IPS DF 4.7 (cell line): ENCODE data around the gene PGM5.
A peak's percentile ranks its signal among the peaks of the same experiment; 100 is the strongest.
"Not testable (repeated sequence)": the region's sequence is repeated elsewhere in the genome, so short reads cannot be mapped to it uniquely, and the experiment has no call there.

ENCODE experiments used
- DNase-seq: peaks from one replicate; pipeline ENCODE4 v3.0.0-alpha.2; 2013; ENCODE audit warnings: low spot score; ENCODE audit errors: extremely low read depth

Gene PGM5

DNA sequence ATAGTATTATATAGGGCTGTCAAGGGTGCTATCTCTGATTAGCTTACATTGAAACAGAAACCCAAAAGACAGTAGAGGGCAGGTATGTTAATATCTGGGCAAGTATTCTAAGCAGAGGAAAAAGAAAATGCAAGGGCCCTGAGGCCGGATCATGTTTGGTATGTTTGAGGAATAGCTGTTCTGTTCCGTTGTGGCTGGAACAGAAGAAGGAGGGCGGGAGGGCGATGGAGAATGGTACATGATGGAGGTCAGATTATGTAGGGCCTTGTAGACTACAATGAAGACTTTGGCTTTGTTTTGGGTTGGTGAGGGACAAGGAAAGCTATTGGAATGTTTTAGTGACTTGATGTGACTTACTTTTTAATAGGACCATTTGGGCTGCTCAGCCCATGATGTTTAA is 19.4 kb downstream of the PGM5 start:
- not testable (repeated sequence) for DNase-seq

DNA sequence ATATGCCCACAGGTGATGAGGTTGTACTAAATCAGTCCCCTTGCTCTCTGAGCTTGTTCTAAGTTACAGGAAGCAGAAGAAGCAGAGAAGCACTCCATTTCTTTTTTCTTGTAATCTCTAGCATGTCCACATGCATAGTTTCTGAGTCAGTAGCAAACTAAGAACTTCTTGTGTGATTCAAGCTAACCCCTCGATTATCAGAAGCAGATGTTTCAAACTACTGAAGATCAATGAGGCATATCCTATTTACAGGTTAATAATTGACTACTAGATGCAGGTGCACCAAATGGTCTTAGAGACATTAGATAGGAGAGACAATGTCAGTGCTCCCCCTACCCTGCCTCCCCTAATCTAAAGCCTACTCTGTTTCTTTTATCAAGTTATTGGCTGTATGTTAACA is 21.3 kb downstream of the PGM5 start:
- not testable (repeated sequence) for DNase-seq

DNA sequence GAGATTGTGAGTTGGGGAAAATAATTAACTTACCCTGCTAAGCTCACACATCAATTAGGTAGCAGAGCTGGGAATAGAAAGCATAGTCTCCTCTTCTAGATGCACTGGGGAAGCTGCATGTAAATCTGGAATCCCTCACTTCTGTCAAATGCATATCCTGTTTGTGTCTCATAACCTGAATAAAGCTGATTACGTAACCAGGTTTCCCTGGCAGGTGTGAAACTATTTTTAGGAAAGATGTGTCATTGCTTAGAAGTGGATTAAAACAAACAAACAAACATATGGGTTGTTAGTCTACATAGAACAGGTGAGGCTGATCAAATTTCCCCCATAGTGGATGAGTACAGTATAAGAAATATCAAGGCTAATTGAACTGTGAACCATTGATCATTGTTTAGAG is 27.5 kb downstream of the PGM5 start:
- DNase-seq, result not testable (repeated sequence)

DNA sequence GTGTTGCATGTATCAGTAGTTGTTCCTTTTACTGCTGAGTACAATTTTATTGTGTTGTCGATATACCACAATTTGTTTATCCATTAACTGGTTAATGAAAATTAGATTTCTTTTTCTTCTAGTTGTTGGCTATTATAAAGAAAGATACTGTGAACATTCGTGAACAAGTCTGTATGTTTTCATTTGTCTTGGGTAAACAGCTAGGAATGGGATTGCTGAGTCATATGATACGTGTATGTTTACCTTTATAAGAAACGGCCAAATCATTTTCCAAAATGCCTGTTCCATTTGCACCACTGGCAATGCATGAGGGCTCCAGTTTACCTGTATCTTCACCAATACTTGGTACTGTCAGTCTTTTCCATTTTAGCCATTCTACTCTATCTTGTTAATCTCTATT is 33.1 kb downstream of the PGM5 start:
- not testable (repeated sequence) for DNase-seq

DNA sequence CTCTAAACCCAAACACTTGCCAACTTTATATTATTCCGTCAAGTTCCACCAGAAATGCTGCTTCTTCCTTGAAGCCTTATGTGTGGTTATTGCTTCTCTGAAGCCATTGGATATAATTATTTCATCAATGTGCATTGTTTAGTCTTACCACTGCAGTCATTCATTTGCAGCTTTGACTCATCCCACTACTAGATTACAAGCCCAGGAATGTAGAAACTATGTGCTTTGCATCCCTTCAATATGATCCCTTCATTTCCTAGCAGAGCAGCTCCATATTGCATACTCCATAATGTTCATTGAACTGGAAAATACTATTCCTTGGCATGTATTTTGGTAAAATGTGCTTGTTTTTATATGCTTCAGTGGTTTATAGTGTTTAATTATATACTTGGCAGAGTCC is 34.3 kb downstream of the PGM5 start:
- DNase-seq, result not testable (repeated sequence)

DNA sequence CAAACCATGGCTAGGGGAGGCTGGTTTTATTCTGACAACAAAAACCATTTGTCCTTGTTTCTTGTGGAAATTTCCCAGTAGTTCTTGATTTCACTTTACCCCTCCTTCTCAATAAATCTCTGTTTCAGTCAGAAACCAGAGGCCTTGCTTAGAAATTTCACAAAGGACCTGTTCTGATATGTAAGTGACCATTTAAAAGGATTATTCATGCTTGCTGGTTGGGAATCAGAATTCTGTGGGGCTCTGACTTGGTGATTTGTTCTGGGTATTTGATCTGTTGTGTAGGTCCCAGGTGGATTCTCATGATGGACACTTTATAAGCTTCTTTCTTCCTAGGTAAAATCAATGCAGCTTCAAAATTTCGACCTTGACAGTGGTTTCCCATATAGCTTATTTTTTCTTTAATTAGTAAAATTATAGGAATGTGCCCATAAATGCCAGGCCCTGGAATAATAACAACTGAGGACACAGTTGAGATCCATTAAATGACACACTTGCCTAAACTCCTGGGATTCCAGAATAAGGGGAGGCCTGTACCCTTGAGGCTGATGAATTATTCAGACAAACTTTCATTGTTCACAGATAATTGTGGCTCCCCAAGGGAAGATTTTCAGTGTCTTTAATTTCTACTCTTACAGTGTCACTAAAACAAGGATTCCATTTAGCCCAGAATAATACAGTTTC is 40.1 kb downstream of the PGM5 start:
- DNase-seq, result not testable (repeated sequence)

DNA sequence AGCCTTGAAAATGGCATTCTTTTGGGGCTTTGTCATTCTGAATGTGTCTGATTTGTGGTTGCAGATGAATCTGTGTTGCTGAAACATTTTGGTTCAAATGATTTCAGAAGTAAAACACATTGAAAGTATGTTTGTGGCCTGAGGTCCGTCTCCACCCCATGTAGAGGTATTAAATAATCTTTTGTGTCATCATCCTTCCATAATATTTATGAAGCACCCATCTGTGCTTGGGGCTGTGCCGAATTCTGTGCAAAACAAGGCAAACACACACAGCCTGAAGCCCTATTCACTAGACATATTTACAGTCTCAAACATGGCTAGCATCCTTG is 40.6 kb downstream of the PGM5 start:
- DNase-seq, result not testable (repeated sequence)

DNA sequence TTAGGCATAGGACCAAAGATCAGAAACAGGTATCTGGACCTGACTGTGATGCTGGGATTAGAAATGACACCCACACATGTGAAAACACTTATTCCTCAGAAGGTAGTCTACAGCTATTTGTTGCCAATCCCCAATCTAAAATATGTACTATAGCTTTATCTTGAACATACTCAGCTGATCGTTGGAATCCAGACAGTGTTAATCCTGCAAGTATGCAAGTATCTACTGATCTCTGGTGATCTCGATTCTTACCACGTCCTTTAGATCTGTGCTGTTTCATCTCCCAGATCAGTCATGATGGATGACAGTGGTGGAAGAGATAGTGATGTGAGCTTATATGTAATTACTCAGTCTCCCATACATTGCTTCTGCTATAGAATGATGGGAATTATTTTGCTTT is 41.4 kb downstream of the PGM5 start:
- DNase-seq, result not testable (repeated sequence)

DNA sequence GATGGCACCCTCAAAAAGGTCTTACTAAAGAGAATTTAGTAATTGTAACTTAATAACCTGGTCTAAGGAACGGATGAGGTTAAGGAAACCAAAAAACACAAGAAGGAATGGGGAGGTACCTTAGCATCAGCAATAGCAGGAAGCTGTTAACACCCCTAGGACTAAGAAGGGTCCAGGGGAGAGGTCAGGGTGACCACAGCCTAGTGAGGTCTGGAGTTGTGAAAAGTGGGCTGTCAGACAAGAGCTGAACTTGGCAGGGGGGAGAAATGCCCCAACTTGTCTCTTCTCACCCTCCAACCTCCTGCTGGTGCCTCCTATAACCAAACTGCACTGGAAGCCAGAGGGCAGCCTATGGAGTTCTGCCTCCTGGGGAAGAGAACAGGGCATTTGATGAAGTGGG is 41.9 kb downstream of the PGM5 start:
- DNase-seq, result not testable (repeated sequence)

DNA sequence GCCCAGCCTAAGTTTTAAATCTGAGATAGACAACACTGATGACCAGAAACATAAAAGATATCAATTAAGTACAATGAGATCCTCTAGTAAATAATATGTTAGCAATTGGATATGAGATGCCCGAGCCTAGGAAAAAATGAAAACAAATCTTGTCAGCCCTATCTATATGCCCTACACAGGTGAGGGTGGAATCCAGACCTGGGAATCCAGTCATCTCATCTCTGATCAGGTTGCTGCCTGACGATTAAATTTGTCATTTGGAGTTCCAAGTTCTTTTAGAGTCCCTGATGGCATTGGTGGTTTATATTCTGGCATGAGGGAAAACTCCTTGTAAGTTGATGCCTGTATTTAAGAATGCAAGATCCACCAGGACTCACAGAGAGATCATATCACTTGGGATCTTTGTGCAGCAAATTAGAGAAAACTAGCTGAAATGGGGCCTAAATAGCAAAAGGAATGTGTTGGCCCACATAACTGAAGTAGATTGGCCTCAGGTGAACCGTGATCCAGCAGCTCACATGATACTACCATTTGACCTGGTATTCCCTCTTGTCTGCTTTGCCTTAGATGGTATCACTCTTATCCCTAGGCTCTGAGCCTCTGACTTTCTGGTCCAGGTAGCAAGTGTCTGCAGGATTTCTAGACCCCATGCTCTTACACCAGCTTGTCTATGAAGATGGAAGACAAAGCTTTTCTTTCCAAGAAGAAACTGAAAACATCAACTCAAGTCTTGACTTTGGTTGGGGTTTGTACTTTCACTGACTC is 48.2 kb downstream of the PGM5 start:
- not testable (repeated sequence) for DNase-seq

DNA sequence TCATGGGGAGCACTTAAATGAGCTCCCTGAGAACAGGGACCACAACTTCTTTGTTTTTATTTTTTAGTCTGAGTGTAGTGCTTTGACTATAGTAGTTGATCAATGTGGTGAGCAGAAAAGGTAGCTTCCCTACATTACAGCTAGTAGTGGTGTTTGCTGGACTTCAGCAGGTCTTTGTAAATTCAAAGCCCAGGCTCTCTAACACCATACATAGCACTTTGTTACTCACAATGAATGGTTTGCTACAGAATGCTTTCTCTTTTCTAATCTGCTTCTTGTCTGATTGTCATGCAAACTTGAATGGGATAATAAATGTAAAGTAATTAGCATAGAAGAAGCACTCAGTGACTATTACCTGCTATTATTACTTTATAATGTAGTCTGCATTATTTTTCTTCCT is 55.5 kb downstream of the PGM5 start:
- not testable (repeated sequence) for DNase-seq

DNA sequence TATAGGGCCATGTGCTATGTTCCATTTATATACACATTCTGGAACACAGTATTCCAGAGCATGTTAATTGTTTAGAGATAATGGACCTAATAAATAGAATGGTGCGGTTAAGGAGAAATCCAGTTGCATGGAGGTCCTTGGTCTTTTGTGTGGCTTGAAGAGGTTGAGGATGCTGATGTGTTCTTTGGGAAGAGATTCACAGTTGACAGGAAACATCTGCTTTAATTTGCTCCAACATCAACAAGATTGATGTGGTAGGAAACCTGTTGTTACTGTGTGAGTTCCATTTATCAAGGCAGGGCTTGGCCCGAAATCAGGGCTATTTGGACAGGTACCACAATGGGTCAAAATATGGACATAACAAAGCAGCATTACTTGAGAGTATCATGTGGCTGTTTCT is 56.3 kb downstream of the PGM5 start:
- not testable (repeated sequence) for DNase-seq

DNA sequence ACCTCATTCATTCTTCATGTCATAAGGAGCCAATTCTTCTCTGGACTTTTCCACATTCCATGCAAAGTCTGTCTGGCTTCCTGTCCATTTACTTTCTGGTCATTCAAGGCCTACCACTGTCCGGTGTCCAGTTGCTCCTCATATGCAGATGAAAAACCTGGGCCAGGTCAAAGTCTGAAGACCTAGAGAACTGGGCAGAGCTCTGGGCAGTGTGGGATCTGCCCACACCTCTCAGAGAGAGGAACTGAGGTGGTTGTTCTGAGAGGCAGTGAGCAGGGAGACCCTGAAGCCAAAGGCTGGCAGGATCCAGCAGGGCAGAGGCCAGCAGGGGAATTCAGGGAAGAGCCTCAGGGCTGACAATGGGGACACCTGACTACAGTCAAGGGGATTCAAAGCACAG is 58.7 kb downstream of the PGM5 start:
- DNase-seq, result not testable (repeated sequence)

DNA sequence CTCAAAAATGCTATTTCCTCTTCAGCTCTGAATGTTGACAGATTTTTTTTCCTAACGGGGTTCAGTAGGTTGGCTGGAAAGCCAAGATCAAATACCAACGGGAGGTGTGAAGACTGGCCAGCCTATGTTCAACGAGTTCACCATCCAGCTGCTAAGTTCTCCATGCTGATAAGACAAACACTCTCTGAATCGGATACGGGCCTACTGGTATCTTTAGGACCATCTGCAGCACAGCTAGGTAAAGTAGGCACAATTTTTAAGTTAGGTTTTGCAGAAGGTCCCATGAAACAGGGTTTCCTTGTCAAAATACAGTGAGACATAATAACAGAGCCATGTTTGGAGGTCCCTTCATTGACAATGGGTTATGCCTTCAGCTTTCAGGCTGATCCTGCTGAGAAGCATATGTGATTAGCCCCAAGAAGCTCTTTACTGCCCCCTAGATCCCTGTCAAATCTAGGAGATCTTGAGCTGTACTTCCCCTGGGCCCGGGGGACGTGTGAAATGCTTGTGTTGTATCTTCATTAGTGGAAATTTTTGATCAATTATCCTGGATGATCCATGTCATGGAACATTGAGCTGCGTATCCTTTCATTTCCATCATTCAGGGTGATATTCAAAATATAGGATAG is 60.6 kb downstream of the PGM5 start:
- DNase-seq, result peak; percentile 11

DNA sequence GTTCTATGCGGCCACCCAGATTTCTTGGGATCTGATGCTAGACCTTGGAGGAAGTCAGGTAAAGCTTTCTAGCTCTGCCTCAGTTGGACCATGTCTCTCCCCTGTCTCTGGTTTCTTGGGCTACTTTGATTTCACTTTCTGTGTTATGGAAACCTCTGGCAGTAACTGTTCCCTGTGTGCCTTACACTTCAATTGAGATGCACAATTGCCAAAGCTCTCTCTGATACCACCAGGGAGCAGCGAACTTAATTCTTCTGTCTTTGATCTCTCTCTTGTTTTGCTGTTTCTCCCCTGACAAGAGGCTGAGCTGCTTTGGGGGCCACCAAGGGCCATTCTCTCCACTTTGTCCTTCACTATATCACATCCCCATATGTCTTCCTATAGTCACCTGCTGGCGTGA is 61.4 kb downstream of the PGM5 start:
- DNase-seq, result no peak

DNA sequence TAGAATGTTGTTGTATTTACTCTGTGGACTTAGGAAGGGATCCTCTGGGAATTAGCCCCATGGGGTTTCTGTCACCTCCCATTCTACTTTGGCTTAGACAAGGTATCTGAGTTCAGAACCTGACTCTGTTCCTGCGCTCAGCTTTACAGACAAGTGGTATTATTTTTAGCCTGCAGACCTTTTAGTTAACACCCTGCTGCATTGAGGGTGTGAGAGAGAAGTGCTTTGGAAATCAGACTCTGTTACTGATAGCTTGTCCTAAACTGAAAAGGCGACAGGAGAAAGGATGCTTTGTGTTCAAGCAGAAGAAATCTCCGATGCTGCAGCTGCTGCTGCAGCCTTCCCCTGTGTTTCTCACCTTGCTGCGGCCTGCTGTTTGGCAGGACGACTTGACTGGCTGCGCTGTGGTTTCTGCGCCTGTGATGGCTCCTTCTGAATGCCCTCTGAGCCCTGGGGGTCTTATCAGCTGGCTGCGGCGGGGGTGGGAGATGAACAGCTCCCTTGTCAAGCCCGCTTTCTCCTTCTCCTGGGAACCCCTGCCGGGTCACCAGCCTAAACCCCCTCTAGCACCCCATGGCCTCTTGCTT is 61.9 kb downstream of the PGM5 start:
- no peak for DNase-seq

DNA sequence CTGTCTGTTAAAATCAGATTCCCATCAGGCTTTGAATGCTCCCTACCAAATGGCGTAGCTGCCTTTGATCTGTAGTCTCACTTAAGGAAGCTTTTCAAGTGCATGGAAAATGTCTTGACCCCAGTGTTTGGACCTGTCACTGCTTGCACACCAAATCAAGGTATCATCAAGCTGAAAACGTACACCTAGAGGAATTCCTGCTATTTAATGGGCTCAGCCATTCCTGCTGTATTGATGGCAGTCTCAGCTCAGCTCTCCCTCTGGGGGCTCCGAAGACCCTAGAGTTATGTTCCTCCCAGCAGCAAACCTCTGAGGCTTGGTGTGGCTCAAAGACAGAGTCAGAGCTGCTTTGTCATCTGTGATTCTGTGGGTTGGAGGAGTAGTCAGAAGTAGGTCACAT is 63.5 kb downstream of the PGM5 start:
- no peak for DNase-seq

DNA sequence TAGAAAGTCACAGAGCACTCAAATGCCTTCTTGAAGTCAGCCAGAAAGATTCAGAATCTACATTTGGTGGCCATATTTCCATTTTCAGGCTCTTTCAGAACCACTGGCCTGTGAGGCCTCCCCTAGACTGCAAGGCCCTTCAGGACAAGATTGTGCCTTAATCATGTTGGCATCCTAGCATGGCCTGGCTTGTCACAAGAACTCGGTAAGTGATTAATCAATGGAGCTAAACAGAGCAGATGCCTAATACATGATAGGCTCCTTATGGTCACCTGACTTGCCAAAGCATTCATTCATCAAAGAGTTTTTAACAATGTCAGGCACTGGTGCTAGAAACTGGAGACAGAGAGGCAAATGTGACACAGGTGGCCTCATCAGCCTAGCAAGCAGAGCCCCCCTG is 70.3 kb downstream of the PGM5 start:
- DNase-seq, result no peak

DNA sequence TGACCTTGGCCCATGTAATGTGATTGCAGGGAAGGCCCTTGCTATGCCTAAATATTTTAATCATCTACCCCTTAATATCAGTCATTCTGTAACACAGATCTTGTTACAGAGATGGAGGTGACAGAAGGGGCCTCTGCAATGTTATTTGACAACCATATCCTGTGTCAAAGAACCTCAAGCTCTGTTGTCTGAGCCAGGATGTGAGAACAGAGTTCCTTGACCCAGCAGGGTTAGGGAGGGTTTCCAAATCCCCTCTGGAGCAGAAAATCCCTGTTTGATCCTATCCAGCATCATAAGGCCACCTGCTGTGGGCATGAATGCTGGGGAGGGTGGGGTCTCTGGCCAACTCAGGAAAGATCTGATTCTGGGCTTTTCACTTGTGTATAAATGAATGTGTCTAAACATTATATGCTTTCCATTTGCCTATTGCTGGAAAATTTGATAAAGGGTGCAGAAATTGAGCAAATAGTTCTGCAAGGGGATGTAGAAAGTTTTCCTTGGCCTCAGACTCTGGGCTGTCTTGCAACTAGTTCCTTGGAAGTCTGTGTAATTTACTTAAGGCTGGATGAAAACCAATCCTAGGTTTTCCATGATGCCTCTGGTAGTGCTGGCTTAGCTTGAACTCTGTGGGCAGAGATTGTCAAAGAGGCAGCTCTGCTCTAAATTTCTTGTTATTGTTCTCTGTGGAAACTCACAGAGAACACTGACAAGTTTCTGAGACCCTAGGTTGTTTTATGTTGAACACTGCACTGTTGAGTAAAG is 71.0 kb downstream of the PGM5 start:
- DNase-seq, result no peak

DNA sequence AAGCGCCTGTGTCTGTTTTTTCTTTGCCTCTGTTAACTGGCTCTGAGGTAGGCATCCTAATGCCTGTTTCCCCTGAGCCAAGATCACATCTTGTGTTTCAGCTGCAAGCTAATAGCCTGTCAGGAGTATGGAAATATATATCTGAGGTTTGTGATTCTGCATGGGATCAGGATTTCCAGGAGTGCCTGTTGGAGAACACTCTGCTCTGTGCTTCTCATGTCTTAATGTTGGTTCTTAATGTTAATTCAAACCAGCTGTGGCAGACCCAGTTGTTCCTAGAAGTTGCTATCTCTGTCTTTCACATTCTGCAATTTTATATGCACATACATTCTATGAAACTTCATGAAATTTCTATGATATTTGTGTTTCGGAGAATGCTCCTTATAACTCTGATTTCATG is 72.1 kb downstream of the PGM5 start:
- DNase-seq, result no peak

DNA sequence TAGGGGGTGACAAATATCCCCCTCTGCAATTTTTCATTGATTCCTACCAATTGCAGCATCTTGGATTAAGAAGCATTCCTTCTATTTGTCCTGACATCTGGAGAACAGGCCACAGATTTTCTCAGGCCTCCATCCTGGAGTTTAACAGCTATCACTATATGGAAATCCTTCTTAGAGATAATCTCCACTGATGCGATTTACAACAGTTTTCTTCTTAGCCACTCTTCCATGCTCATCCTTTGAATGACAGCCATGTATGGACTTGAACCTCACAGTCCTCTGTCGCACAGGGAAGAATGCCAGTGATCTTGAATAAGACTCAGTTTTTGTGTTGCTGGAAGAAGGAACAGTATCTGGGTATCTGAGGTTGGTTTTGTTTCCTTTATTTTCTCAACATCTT is 73.2 kb downstream of the PGM5 start:
- no peak for DNase-seq

DNA sequence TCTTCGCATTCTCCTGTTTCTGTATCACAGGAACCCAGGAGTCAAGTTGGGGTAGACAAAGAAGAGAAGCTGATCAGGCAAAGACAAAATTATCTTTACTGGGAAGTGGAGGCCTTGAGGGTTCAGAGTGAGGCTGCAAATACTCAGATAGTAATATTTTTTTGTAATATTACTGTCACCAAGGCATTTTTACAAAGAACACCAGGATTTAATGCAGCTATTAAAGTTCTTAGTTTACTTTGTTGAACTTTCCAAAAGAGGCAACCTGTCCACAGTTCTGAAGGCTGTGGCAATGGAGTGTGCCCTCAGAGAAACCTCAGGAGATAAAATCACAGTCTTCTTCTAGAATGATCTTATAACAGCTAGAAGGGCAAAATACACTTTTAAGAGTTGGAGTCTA is 74.9 kb downstream of the PGM5 start:
- no peak for DNase-seq
